Cerebellar cortex (tissue), 1 donor: ENCODE measurements around the gene MPL.
"Not testable (repeated sequence)": the region's sequence is repeated elsewhere in the genome, so short reads cannot be mapped to it uniquely, and the experiment has no call there.

Experiments used
- DNase-seq: peaks from one replicate; pipeline ENCODE4 v3.0.0-alpha.2; 2015; ENCODE audit warnings: low spot score

The MPL gene

DNA sequence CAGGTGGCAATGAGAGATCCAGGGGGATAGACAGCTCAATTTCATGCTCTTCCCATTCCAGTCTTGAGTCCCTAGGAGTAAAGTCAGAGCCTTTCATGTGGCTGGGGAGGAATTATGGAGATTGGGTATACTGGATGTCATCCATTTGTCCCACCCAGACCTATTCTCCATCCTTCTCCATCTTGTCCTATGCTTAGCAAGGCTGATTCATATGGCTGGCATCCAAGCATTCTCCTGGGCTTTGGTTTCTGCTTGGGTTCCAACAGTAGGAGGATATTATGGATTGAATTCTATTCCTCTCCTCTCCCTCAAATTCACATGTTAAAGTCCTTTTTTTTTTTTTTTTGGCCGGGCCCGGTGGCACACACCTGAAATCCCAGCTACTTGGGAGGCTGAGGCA is 17.3 kb downstream of the MPL start:
- no peak for DNase-seq

DNA sequence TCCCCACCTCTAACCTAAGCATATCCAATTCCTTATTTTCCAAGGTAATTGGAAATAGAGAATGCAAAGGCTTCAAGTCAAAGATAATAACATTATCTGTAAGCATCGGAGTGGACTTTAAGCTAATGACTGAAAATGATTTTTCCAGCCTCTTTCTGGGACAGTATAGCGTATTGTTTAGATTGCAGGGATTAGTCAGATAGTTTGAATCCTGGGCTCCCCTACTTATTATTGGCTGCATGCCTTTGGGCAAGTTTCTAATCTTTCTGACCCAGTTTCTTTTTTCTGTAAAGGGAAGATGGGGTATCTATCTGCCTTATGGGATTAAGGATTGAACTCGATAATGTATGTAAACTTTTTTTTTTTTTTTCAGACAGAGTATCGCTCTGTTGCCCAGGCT is 19.6 kb downstream of the MPL start:
- no peak for DNase-seq

DNA sequence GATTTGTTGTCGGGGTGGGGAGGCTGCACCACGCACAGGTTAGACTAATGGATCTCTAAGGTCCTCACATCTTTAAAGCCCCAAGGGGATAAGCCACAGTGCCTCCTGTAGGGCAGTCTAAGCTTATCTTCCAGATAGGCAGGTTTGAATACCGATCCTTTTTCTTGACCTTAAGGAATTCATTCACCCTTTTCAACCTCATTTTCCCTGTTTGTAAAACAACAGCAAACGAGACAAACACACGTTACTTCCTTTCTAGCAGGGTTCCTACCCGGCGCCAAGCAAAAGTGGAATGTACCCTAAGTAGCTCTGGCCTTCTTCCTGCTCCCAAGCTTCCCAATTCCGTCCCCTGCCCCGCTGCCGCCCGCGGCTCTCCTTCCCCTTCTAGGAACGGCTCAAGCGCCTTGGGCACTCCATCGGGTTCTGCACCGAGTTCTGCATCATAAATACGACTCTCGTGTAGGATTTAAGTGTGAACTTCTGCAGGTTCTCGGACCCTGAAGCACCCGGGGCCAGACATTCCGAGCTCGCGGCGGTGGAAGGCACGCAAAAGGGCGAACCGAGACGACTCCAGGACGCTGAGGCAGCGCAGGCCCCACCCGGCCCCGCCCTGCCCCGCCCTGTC is 20.6 kb downstream of the MPL start:
- DNase-seq: peak; percentile 48

DNA sequence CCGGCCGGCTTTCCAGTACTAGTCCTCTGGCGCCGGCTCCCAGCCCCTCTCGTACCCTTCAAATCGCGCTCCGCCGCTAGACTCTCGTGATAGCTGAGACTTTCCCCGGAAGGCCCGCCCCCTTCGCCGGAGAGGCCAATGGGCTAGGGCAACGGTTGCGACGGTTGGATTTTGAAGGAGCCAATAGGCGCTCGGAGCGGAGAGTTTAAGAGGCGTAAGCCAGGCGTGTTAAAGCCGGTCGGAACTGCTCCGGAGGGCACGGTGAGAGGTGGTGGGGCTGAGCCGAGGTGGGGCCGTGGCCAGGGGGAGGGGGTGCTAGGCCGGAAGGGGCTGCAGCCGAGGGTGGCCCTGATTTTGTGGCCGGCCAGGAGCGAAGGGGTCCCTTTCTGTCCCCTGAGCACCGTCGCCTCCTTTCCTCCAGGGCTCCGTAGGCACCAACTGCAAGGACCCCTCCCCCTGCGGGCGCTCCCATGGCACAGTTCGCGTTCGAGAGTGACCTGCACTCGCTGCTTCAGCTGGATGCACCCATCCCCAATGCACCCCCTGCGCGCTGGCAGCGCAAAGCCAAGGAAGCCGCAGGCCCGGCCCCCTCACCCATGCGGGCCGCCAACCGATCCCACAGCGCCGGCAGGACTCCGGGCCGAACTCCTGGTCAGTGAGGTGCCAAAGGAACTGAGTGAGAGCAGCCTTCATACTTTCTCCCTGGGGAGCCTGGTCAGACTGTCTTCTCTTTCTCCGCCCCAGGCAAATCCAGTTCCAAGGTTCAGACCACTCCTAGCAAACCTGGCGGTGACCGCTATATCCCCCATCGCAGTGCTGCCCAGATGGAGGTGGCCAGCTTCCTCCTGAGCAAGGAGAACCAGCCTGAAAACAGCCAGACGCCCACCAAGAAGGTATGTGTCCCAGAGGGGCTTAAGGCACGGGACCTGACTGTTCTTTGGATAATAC is 21.4 kb downstream of the MPL start, which contains the start of gene CDC20:
CDC20 (plus strand) TSS at position 236 of the 948 bp plus-strand sequence; CDS start at position 471, 235 bp downstream.
- peak; percentile 98 for DNase-seq

DNA sequence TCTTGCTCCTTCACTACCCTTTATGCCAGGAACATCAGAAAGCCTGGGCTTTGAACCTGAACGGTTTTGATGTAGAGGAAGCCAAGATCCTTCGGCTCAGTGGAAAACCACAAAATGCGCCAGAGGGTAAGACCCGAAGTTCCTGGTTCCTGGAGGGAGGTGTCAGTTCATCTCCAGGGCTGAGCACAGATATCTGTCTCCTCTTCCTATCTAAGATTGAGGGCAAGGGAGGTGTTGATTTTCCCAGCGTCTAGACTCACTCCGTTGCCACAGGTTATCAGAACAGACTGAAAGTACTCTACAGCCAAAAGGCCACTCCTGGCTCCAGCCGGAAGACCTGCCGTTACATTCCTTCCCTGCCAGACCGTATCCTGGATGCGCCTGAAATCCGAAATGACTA is 22.1 kb downstream of the MPL start:
- no peak for DNase-seq

DNA sequence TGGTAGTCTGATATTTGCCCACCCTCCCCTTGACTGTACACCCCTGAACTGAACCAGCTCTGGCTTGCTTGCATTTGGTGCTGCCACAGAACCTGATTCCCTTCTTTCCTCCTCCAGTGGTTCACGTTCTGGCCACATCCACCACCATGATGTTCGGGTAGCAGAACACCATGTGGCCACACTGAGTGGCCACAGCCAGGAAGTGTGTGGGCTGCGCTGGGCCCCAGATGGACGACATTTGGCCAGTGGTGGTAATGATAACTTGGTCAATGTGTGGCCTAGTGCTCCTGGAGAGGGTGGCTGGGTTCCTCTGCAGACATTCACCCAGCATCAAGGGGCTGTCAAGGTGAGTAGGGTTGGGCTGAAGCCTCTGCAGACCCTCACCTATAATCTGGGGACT is 23.0 kb downstream of the MPL start:
- DNase-seq: no peak

DNA sequence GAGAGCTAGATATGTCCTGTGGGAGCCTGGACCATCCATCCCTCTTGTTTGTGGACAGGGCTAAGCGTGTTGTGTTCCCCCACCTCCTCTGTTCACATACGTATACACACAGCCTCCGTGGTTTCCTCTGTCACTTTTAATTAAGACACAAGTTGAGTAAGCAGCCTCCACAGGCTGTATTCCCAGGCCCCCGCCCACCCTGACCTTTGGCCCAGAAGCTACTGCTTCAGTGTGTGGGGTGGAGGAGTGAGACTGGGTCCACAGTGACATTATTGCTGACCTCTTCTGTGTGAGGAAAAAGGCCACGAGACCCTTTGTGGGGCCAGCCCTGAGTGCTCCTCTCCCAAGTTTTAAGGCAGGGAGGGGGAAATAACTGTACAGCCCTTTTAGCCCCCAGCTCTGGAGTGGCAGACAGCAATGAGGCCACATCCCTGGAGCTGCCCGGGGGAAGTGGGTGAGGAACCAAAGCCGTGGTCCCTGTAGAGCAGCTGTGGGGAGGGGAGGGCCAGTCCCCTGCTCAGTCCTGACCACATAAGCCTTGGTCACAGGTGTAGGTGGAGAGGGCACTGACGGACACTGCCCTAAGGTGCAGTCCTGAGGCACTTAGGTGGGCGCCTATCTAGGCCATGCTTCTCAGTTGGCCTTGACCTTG is 25.8 kb downstream of the MPL start:
- DNase-seq: no peak

DNA sequence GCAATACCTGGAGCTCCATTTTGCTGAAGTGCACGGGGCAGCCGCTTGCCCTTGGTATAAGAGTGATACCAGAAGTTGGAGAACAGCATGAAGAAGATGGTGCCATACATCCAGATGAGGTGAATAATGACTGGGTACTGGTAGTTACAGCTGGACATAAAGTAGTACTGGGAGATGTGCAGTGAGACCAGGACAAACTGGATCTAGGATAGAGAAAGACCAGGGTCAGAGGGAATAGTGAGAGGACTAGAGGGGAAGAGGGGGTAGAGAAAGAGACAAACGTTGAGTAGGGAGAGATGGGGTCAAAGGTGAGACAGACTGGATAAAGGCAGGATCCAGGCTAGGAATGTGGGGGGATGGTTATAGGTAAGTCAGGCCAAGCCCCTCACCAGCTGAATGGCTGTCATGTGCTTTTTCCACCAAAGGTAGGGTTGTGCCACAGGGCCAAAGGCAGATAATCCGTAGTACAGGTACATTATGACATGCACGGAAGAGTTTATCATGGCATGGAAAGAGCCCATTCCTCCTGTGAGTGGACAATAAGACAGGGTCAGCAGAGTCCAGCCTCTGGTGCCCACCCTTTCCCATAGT is 26.4 kb downstream of the MPL start:
- DNase-seq: no peak

DNA sequence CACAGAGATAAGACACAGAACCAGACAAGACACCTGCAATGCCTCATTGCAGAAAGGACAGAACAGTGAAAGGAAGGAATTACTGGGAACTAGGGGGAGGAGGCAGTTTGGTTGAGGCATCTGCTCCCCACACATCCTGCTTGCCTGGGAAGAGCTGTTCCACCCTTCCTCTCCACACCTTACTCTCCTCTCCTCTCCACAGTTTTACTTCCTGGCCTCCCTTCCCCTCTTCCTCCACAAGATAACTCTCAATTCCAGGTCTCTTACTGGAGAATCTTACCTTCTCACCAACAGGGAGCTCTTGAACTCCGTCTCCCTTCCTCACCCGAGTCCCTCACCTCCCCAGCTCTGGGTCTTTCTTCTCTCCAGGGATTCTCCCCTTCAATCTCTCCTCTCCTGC is 28.1 kb downstream of the MPL start:
- no peak for DNase-seq

DNA sequence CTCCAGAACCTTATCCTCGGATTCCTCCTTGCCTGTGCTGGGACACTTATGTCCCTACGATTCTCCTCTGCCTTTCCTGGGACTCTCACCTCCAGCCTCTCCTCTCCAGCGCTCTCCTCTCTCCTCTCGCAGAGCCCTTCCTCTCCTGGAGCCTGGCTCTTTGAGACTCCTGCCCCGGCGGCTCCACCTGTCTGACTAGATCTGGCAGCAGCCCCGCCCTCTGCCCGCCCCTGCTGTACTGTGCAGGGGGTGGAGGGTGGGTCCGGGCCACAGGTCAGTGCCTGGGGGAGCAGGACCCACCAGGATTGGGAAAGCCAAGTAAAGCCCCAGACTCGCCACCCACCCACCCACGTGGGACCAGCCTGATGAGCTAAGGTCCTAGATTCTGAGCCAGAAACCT is 28.6 kb downstream of the MPL start:
- DNase-seq: no peak

DNA sequence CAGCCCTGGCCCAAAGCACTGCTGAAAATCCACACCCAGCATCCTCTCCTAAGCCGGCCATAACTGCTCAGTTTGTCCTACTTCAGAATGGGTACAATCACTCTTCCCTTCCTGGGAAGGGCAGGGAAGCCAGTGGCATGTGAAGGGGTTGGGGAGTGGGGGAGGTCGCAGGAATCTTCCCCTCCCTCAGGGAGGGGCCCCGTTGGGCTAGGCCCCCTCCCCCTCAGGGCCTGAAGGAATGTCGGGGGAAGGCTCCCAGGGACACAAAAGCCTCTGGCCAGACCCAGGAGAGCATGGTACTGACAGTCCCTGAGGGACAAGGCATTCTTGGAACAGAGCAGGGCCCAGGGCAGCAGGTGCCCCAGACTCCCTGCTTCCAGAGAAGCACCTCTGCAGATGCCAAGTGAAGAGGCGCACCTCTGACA is 29.0 kb downstream of the MPL start:
- DNase-seq: no peak

DNA sequence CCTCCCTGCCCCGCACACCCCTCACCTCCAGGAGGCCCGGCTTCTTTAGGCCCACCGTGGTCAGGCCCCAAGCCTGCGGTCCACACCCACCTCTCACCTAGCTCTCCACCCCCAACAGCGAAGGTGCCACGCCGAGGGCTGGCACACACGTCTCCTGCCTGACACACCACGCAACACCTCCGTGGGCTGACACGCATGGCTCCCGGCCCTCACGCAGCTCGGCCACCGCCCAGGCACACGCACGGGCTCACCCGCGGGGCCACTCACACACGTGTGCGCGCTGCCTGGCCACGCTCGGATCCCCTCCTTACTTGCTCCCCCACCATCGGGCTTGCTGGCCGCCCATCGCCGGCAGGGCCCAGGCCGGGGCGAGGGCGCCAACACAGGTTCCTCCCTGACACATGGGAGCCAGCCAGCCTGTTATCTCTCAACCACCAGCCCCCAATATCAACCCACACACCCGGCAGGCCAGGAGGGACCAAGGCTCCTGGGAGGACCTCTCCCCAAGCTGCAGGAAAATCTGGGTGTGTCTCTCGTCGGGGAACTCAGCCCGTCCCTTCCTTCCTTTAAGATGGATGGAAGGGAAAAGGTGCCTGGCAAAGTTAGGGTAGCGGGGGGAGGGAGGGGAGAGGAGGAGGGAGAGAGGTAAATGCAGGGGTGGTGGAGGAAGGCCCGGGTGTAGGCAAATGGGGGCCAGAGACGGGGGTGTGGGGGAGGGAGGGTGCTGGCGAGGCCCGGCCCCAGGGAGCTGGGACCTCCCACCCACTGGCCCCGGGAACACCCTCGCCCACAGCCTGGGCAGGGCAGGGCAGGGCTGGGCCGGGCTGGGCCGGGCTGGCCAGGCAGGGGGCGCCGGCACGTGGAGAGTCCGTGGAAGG is 29.6 kb downstream of the MPL start:
- DNase-seq: peak; percentile 35

DNA sequence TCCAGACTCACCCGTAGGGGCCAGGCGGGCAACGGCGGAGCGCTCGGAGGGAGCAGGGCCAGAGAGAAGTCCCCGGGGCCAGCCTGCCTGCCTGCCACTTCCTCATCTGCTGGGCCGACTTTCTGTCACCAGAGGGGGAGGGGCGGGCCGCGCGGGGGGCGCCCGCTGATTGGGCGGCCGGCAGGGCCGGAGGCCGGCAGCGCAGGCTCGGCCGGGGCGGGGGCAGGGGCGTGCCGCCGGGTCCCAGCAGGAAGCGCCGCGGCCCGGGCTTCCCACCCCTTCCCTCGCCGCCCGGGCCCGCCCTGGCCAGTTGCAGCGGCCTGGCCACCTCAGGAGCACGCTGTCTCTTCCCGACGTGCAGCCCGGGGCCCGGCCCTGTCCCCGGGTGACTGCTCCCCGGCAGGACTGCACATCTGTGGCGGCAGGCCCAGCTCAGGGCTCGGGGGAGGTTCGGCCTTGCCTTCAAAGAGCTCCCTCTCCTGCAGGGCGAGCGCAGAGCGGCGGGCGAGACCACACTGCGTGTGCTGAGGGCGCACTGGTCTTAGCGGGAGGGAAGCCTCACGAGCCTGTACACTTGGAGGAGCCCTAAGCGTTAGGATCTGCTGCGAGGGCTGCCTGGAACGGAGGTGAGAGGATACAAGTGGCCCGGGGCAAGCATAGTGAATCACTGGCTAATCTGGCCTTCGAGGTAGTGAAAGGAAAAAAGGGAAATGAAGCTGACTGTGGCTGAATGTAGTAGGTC is 30.5 kb downstream of the MPL start, which contains the start of gene ELOVL1:
ELOVL1 (minus strand) TSS at position 108 of the 742 bp plus-strand sequence. CDS start 2,402 bp downstream, outside the sequence.
- peak; percentile 71 for DNase-seq

DNA sequence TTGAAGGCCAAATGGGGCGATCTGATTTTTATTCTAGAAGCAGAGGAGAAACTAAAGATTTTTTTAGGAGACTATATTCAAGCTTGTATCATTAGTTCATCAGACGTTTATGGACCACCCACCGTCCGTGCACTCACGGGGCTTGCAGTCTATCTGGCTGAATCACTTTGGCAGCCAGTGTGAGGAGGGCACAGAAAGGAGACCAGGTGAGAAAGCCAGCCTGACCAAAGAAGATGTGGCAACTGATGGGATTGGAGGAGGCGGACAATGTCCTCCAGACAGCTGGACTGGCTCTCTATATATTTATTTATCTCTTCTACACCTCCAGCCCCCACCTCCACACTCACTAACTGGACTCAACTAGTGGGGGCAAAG is 31.0 kb downstream of the MPL start:
- no peak for DNase-seq

DNA sequence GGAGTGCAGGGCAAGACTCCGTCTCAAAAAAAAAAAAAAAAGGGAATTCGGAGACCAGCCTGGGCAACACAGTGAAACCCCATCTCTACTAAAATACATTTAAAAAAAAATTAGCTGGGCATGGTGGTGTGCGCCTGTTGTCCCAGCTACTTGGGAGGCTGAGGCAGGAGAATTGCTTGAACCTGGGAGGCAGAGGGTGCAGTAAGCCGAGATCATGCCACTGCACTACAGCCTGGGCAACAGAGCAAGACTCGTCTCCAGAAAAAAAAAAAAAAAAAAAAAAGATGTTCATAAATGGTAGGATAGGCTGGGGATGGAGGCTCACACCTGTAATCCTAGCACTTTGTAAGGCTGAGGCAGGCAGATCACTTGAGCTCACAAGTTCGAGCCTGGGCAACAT is 32.2 kb downstream of the MPL start:
- not testable (repeated sequence) for DNase-seq

DNA sequence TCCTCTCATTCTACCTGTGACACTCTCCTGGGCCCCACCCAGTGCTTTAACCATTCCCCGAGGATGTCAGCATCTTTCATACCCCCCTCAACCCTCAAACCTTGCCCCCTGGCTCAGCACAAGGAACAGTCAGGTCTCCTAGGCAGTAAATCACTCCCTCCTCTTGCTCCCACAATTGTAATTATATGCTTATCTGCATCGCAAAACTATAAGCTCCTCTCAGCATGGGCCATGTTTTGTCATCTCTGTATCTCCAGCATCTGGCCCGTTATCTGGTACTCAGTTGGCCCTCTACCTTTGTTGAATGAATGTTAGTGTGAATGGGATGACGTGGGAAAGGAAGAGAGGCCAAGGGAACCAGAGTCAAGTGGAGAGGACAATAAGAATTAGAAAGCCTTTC is 32.9 kb downstream of the MPL start:
- no peak for DNase-seq

DNA sequence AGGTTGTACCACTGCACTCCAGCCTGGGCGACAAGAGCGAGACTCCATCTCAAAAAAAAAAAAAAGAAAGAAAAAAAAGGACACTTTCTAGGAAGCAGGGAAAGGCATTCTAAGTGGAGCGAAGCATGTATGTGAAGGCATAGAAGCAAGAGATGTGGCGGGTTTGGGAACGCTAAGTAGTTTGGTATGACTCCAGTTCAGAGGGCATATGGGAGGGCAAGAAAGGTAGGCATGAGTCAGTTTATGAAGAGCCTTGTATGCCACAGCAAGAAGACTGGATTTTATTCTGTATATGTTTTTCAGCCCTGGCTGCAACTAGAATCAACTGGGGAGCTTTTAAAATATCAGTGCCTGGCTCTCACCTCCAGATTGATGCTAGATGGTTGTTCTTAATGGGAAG is 34.6 kb downstream of the MPL start:
- DNase-seq: no peak

DNA sequence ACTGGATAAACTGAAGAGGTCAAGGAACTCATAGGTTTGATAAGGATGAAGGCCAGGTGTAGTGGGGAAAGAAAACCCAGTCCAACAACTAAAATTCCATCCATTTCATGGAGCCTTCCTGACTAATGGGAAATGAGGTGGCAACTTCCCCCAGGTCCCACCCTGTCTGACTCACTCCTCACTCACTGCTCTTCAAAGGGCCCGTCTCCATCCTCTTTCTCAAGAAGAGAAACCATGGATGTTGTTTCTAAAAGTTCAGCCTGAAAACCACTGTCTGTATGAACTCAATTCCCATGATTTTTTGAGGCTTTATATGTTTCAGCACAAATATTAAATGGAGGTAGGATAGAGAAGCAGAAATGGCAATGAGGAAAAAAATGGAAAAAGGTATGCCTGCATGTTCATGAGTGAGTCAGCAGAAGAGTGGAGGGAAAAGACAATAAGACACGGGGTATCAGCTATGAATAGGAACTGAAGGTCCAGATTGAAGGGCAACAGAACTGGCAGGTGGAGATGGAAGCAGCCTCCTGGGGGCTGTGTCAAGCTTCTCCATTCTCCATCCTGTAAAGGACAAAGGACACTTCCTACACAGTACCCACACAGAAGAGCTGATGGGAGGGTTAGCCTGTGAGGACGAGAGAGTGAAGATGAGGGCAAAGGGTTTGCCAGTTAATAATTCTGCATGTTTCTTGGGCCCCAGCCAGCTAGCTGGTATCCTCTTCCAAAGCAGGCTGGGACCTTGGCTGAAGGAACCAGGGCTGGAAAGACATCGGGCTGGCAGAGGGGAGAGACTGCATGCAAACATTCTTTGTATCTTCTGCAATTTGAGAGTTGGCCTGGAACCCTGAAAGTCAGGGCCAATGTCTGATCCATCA is 35.7 kb downstream of the MPL start:
- peak; percentile 57 for DNase-seq

DNA sequence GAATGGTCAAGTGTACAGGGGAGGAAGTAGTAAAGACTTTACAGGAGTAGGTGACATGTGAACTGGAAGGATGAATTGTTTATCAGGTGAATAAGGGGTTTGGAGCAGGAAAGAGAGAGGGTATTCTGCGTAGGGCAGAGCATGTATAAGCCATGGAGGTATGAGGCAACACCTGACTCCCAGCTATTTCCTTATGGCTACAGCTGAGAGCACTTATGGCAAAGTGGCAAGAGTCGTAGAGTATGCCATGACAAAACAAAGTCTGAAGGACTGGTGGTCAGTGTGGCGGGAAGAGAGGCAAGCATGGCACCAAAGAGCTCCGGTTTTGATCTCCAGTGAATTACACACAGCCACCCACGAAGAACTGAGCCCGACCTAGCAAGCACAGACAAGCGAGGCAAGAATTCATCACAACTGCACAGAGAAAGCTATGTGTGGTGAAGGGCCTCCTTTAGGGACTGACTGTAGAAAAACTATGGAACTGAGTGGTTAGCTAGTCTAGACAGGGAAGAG is 39.2 kb downstream of the MPL start:
- DNase-seq: no peak
